HG03520 (cell line): ENCODE results near the gene EMC6.
"Not testable (repeated sequence)": the region's sequence is repeated elsewhere in the genome, so short reads cannot be mapped to it uniquely, and the experiment has no call there.

Source experiments
- ATAC-seq: cut with Tn5 transposase; IDR thresholded peaks from one replicate; pipeline ENCODE4 v1.9.1; 2021; ENCODE audit warnings: mild to moderate bottlenecking, moderate library complexity; ENCODE audit not compliant: unreplicated experiment

Gene EMC6

DNA sequence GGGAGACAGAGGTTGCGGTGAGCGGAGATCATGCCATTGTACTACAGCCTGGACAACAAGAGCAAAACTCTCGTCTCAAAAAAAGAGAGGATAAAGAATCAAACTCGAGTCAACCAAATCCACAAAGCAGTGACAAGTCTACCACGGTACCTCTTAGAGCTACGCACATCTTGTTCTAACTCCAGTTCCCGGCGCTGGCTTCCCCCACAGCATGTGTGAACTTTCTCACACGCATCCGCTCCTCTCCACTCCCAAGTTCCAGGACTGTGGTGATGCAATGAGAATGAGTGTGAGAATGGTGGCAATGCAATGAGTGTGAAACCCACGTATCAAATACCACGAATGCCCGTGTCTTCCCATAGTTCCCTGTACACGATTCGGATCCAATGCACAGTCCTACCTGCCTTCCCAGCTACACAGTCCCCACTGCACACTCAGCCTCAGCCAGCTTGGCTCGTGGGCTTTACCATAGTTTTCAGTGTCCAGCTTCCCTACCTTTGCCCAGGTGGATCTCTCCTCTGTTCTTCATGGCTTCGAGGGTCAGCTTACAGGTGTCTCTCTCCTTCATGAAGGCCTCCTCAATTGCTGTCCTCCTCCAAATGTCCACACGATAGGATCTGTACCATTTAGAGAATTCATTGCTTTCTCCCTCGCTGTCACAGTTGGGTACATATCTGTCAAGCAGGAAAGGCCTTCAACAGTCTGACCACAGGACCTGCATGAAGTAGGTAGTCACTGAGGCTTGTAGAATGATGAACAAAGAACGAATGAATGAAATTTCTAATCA is 36.5 kb downstream of the EMC6 start:
- no peak for ATAC-seq

DNA sequence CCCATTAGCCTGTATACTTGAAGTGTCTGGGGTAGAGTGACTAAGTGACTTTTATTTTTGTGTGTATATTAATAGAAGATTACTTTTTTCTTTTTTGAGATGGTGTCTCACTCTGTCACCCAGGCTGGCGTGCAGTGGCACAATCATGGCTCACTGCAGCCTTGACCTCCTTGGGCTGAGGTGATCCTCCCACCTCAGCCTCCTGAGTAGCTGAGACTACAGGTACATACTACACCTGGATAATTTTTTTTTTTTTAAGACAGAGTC is 37.0 kb downstream of the EMC6 start:
- ATAC-seq = not testable (repeated sequence)

DNA sequence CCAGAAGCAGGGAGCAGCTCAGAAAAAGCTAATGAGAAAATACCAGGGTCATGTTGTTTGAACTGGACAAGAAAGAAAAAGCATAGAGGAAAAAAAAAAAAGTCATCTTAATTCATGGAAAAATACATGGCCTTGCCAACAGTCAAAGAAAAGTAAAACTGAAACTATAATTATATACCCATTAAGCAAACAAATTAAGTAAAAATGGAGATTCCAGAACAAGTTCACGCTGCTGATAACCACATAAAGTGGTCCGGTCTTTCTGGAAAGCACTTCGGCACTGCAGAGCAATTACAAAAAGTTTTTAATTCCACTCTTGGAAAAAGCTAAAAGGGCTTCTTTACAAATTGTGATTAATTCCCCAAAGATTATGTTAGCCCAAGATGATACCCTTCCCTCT is 39.8 kb downstream of the EMC6 start:
- ATAC-seq = no peak

DNA sequence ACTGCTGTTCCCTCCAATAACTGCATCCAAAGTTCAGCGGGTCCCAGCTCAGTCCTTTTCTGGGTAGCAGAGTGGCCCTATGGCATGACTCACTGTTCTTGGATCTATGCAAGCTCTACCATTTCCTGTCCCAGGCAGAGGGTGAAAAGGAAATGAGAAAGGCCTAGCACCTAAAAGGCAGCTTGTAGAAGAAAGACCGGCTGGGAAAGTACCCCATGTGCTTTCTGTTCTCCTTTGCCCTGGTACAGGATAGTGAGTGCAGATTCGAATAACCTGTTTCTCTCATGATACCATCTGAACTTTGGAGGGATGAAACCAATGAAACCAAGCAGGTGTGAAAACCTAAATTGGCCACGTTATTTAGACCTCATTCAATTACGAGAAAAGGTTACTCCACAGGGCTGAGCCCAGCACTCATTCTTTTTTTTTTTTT is 42.4 kb downstream of the EMC6 start:
- ATAC-seq = peak; percentile 86

DNA sequence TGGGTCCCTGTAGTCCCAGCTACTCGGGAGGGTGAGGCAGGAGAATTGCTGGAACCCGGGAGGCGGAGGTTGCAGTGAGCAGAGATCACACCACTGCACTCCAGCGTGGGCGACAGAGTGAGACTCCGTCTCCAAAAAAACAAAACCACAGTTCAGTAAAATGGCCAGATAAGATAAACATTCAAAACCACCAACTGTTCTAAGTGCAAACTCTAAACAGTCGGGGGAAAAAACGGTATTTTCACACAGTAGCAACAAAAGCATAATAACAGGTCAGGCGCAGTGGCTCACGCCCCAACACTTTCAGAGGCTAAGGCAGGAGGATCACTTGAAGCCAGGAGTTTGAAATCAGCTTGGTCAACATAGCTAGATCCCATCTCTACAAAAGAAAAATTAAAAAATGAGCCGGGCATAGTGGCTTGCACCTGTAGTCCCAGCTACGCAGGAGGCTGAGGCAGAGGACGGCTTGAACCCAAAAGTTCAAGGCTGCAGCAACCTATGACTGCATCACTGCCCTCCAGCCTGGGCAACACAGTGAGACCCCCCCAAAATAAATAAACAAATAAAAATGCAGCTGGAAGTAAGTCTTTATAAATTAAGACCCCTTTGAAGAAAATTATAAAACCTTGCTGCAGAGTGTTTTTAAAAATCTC is 44.3 kb downstream of the EMC6 start:
- ATAC-seq = no peak

DNA sequence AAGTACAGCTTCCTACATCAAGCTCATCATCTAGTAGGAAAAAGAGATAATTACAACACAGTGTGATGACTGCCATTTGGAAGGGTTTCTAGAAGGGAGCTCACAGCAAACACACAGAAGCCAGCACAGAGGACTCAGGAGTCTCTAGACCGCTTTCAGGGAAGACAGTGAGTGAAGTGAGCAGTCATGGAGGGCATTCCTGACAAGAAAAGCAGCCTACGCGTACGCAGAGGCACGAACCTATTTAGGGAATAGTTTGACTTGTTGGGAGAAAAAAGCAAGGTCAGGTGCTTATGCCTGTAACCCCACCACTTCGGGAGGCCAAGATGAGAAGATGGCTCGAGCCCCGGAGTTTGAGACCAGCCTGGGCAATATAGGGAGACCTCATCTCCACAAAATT is 46.7 kb downstream of the EMC6 start:
- no peak for ATAC-seq

DNA sequence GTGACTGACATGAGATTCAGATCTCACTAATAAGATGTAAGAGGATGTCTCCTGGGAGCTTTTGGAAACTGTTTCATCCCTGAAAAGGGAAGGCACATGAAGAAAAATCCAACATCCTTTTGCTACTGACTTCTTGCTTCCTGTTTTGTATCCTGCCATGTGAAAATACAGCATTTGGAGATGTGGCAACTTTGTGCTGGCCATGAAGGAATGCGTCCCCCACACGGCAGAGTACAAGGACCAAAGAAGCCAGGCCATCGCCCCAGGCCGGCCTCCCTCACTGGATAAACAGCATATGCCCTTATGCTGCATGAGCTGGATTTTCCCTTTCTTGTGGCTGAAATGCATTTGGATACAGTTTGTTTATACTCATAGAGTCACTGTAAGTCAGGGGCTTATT is 49.6 kb downstream of the EMC6 start:
- ATAC-seq = no peak

DNA sequence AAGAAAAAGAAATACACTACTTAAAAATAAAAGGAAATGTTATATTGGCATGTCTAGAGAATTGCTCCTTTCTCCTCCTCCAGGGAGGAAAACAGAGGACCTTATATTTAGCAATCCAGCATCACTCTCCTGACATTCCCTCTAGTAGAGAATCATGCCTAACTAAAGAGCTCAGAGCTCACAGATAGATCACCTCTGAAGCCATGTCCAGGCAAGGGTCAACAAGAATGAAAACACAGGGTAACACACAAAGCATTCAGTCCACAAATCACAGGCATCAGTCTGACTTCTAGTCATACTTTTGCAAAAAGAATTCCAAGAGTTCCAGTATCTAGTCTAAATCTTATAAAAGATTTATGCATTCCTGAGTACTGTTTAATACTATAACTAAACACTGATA is 50.7 kb downstream of the EMC6 start:
- no peak for ATAC-seq
